Measurements from ENCODE around the gene FBXL4. TPM values are rescaled to one million over a fixed set of nuclear protein-coding genes. Genes with fewer than 3 reads are reported as not detected.
A peak's percentile ranks its signal among the peaks of the same experiment; 100 is the strongest.

The FBXL4 gene
- total RNA-seq, 1 experiment from 2014 or later = 5.1 TPM

- H3K9me3 ChIP-seq (ENCODE audit: control insufficient read depth, low read depth, low read length) = no peaks in the 10 kb centered on the region
- no peaks in the 10 kb centered on the region; the same call in 1 of the 2 replicates for H3K4me1 ChIP-seq (ENCODE audit: insufficient read depth, low read length)
- DNase-seq = no peak
- no peak overlapping the region for H4K91ac ChIP-seq (ENCODE audit: insufficient read length, low read depth, low read length)
- H3K27ac Mint-ChIP-seq = peak overlapping the region in 1 of 3 experiments; percentile 20; a peak in 1 of 7 replicates
- H3K79me1 ChIP-seq (ENCODE audit: insufficient read depth, low read depth, low read length, poor library complexity, severe bottlenecking) = no peaks in the 10 kb centered on the region
- H3K4ac ChIP-seq (ENCODE audit: low read depth, low read length) = no peak overlapping the region
- peaks cover 2 to 16% (median 3%) of the 10 kb centered on the region in 3 experiments; a peak in 4 of 7 replicates for H3K36me3 Mint-ChIP-seq (ENCODE audit: insufficient read depth in 1 of 3, low read depth in 3 of 3)
- H4K5ac ChIP-seq (ENCODE audit: insufficient read length, low read depth, low read length) = no peak overlapping the region
- H3K27me3 ChIP-seq (ENCODE audit: insufficient read depth, low read length) = no peaks in the 10 kb centered on the region
- no peak overlapping the region for H3K56ac ChIP-seq (ENCODE audit: insufficient read length, low read depth, low read length)
- H3K27me3 Mint-ChIP-seq (ENCODE audit: low read depth) = no peaks in the 10 kb centered on the region
- H2BK120ac ChIP-seq (ENCODE audit: low read depth, low read length, poor library complexity, severe bottlenecking) = no peak overlapping the region
- H3K18ac ChIP-seq (ENCODE audit: insufficient read length, low read depth, low read length) = no peak overlapping the region
- H3K9ac ChIP-seq (ENCODE audit: extremely low read depth, insufficient read length, low read length) = no peak overlapping the region
- H4K8ac ChIP-seq (replicated peaks; ENCODE audit: insufficient read length, low read depth, low read length) = no peak overlapping the region
- H2BK5ac ChIP-seq (ENCODE audit: insufficient read length, low read length) = no peak overlapping the region
- H2BK20ac ChIP-seq (ENCODE audit: low read depth, low read length, poor library complexity, severe bottlenecking) = no peak overlapping the region
- no peak overlapping the region for H3T11ph ChIP-seq (ENCODE audit: low read length)
- H2BK12ac ChIP-seq (ENCODE audit: insufficient read length, low read depth, low read length) = no peak overlapping the region
- no peaks in the 10 kb centered on the region for H3K9me3 Mint-ChIP-seq
- no peak overlapping the region for H3K4me3 Mint-ChIP-seq
- H3K4me1 Mint-ChIP-seq = peaks cover 32 to 34% of the 10 kb centered on the region in 2 experiments
- H2AFZ ChIP-seq (ENCODE audit: low read length) = no peak overlapping the region
- H3K27ac ChIP-seq (ENCODE audit: insufficient read length, low read depth, low read length) = no peak overlapping the region
- H3K4me2 ChIP-seq (ENCODE audit: insufficient read depth, insufficient read length, low read length) = no peak overlapping the region
- WGBS (ENCODE audit: extremely low coverage, insufficient read length, low lambda C conversion rate) = no CpG with 5 or more reads among the region's 3 CpGs
- no peaks in the 10 kb centered on the region for H3K79me2 ChIP-seq (ENCODE audit: insufficient read depth, low read length)
- H3K23me2 ChIP-seq (ENCODE audit: insufficient read length, low read depth, low read length, poor library complexity, severe bottlenecking) = no peaks in the 10 kb centered on the region
- H3K23ac ChIP-seq (ENCODE audit: insufficient read length, low read depth, low read length) = no peak overlapping the region
- TF ChIP-seq, protein P1, sequence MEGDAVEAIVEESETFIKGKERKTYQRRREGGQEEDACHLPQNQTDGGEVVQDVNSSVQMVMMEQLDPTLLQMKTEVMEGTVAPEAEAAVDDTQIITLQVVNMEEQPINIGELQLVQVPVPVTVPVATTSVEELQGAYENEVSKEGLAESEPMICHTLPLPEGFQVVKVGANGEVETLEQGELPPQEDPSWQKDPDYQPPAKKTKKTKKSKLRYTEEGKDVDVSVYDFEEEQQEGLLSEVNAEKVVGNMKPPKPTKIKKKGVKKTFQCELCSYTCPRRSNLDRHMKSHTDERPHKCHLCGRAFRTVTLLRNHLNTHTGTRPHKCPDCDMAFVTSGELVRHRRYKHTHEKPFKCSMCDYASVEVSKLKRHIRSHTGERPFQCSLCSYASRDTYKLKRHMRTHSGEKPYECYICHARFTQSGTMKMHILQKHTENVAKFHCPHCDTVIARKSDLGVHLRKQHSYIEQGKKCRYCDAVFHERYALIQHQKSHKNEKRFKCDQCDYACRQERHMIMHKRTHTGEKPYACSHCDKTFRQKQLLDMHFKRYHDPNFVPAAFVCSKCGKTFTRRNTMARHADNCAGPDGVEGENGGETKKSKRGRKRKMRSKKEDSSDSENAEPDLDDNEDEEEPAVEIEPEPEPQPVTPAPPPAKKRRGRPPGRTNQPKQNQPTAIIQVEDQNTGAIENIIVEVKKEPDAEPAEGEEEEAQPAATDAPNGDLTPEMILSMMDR (conservative IDR thresholded peaks at IDR 0.05) = no peak
- H4K20me1 ChIP-seq (ENCODE audit: control insufficient read depth, insufficient read depth, insufficient read length) = no peaks in the 10 kb centered on the region
- no peak overlapping the region for H2AK5ac ChIP-seq (ENCODE audit: insufficient read length, low read length)
- H2BK15ac ChIP-seq (ENCODE audit: low read depth, low read length) = no peak overlapping the region
- H3K14ac ChIP-seq (ENCODE audit: insufficient read depth, low read length) = no peak overlapping the region
Measured at GRCh38 chr6:98928688-98929087, 19.1 kb downstream of the FBXL4 start.

All from H9 (cell line).